Caki2 (cell line): ENCODE measurements around the gene SLC2A13. TPM values are rescaled to one million over a fixed set of nuclear protein-coding genes. Genes with fewer than 3 reads are reported as not detected.
A peak's percentile ranks its signal among the peaks of the same experiment; 100 is the strongest.

Experiments used
- DNase-seq: peaks from one replicate; pipeline ENCODE4 v3.0.0-alpha.2; 2015; ENCODE audit warnings: low read depth
- in situ Hi-C: cut with HindIII; loops from 2 replicates; pipeline ENCODE4 v1.10.0; 2016; ENCODE audit warnings: low sequenced_read_pairs, low pct_unique_long_range_greater_than_20kb, mixed read lengths
- total RNA-seq: library from RNA; depleted of rRNA; stranded (reverse); fragments of >200 nt; shearing (Covaris generic); gene quantifications from 2 replicates; pipeline ENCODE4 v1.2.3, GENCODE V29; 2014; ENCODE audit warnings: low replicate concordance

SLC2A13 gene
- total RNA-seq, 1 experiment from 2014 or later, result 9.2 TPM

DNA sequence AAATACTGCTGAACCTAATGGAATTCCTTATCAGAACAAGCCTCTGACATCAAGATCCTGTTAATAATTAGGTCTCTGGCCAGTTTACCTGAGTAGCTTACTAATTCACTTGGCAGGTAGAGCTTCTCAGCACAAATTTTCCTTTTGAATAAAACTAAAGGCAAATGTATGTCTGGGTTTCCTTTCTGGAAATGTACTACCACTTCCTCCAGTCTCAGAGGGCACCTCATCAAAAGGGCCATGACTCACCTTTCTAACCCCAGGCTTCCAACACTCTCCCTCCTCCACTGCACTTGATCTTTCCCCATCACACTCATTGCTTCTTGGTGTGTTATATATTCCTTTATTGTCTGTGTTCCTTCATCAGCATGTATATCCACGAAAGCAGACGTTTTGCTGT lies 90.5 kb downstream of the SLC2A13 start:
- in situ Hi-C loops, result no loop called here

GRCh38 chr12:40013847-40014246 lies 92.0 kb downstream of the SLC2A13 start:
- DNase-seq, result no peak
- in situ Hi-C loops, result no loop called here

More for the DNA sequence above, 90.5 kb downstream of the SLC2A13 start:
- peak; percentile 18 for DNase-seq

GRCh38 chr12:40013292-40013691 lies 92.6 kb downstream of the SLC2A13 start:
- in situ Hi-C loops, result no loop called here
- no peak for DNase-seq

DNA sequence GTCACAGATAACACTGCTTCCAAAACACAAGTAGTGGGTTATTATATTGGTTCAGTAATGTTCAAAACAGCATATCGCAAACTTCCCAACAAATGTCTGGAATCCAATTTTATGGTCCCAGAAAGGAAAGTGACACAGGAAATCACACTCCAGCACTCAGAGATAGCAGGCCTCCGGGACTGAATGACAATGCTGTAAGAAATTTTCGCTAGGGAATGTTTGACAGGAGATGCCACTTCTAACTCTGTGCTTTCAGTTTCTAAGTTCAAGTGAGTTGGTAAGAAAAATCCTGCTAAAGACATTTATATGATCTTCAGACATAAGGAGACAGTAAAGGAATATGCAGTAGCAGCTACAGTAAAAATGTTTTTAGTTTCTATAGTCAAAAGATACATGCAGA lies 93.2 kb downstream of the SLC2A13 start:
- in situ Hi-C loops, result no loop called here
- DNase-seq, result no peak

DNA sequence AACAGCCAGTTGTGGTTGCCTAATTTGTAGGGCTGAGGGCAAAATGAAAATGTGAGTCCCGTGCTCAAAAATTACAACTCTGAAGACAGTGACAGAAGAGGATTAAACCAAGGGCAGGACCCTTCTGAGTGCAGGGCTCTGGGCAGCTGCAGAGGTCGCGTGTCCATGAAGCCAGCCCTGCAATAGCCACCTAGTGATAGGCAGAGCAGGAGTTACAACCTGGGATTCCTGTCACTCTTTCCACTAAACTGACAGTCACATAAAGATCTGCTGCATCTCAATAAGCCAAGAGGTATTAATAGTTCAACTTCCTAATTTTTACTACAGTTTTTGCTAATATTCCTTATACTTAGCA lies 94.1 kb downstream of the SLC2A13 start:
- DNase-seq, result no peak
- in situ Hi-C loops, result no loop called here

DNA sequence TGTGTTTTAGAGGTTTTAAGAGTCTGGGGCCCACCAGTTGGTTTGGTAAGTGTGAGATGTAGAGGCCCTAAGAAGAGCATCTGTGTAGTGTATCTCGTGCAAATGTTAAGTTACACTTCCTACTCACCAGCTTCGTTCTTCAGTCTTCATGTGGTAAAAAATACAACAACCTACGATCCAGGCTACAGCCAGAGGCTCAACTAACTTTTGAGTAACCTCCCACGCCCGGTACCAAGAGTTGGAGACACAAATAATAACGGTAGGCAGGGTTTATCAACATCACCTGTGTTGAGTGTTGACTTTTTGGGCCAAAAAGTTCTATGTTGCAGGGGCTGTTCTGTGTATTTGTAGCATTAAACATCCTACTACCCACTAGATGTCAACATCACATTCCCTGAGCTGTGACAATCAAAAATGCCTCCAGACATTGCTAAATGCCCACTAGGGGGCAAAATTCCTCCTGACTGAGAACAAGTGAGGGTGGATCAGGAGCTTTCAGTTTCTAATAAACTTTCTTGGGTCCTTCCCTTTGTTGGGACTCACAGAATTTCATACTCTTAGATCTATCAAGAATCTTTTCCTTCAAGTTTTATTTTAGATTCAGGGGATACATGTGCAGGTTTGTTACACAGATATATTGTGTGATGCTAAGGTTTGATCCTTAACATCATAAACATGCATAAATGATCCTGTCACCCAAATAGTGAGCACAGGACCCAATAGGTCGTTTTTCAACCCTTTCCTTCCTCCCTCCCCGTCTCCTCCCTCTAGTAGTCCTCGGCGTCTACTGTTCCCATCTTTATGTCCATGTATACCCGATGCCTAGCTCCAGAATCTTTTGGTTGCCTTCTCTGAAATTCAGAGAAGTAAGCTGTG lies 94.7 kb downstream of the SLC2A13 start:
- peak; percentile 59 for DNase-seq
- in situ Hi-C loops, result no loop called here

DNA sequence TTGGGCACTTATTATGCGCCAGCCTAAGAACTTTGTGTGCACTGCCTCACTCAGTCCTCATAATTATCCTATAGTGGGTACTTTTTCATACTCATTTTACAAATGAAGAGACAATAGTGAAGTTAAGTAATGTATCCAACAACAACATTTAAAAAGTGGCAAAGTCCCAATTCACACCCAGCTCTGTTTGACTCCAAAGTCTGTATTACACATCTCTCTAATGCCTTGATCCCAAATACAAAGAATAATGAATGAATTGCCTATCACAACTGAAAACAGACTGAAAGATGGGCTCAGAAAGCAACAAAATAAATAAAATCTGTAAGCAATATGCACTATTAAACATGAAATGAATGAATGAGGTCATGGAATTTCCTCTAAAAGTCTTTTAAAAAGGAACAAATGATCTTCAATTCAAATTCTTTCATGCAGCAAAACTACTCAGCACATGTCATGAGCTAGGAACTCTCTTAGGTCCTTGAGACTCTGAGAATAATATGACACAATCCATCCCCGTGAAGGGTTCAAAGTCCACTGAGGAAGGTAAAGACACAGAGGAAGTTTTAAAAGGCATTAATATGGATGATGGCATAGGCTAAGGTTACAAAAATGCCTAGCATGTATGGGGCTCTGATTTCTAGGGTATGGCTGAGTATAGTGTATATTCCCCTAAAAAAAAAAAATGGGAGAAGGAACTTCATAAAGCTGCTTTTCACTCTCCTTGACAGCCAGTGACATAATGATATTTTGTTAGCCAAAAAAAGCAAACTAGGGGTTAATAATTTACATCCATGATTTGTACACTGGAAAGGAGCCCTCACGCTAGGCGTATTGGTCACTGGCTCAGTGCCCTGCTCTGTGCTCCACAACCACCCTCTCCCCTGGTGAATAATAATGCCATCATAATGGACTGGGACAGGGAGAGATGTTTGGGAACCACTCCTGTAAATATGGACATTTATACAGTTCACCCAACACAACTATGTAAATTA lies 103.4 kb downstream of the SLC2A13 start:
- in situ Hi-C loops, result no loop called here
- peak; percentile 91 for DNase-seq

DNA sequence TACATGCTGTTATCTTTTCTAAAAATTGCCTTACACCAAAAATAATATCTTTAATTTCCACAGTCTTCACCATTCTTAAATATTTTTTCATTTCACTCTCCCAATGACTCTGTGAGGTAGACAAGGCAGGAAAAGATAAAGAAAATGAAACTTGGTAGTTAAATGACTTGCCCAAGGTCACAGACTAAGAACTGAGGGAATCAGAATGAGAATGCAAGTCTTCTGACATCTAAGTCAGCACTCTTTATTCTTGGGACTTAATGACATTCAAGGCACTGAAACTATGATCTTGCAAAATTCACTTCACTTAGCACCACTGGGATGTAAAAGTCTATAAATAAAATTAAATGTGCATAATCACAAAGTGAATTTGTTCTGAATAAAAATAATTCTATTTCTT lies 104.5 kb downstream of the SLC2A13 start:
- no peak for DNase-seq
- in situ Hi-C loops, result no loop called here

DNA sequence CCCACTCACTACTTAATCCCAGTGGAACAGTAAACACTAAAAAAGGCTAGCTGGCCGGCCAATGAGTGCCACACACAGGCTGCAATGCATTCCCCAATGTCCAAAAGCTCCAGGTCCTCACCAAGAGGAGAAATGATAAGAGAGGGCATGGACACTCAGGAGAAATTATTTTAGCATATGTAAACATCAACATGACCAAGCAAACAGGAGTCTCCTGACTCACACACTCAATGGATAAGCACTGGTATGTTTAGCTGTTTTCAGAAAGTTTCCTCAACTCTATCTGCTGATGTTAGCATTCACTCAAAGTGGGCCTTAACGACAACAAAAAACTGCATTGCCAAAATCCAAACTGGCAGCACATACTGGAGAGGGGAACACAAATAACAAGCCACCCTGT lies 105.0 kb downstream of the SLC2A13 start:
- in situ Hi-C loops, result no loop called here
- DNase-seq, result no peak

DNA sequence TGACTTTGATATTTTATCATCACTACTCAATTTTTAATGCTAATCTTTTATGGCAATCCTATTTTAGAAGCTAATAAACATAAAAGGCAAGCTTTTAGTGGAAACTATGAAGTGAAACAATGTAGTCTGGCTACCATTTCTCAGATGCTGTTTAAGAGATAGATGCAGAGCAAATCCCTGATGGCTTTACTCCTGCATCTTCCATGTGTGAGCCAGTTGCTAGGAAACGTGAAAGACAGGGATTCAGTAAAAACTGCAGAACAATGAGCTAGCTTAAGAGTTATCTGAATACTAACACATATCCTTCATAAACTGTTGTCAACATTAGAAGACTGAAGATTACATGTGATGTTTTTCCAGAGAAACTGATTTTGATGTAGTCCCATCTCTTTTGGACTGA lies 112.6 kb downstream of the SLC2A13 start:
- in situ Hi-C loops, result no loop called here
- no peak for DNase-seq

GRCh38 chr12:39990122-39991101 lies 115.5 kb downstream of the SLC2A13 start:
- in situ Hi-C loops, result no loop called here
- no peak for DNase-seq

GRCh38 chr12:39989501-39989900 lies 116.4 kb downstream of the SLC2A13 start:
- DNase-seq, result no peak
- in situ Hi-C loops, result no loop called here

- DNase-seq, result no peak
- in situ Hi-C loops, result no loop called here
These were observed 117.3 kb downstream of the SLC2A13 start for GRCh38 chr12:39988574-39988973.

DNA sequence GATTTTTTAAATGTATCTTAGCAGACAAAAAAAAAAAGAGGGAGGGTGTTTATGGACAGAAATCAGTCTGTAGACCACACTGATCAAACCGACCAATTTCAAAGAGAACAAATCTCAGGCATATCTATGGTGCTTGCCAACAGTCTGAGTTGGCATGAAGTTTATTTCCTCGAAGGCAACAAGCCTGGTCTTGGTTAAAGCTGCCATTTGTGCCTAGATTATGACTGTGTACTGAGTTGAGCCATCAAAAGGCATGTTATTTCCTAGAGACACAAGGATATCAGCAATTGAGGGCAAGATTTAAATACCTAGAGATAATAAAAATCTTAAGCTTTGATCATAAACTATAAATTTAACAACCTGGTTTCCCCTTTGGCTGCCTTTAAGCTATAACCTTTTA lies 119.2 kb downstream of the SLC2A13 start:
- DNase-seq, result no peak
- in situ Hi-C loops, result no loop called here

DNA sequence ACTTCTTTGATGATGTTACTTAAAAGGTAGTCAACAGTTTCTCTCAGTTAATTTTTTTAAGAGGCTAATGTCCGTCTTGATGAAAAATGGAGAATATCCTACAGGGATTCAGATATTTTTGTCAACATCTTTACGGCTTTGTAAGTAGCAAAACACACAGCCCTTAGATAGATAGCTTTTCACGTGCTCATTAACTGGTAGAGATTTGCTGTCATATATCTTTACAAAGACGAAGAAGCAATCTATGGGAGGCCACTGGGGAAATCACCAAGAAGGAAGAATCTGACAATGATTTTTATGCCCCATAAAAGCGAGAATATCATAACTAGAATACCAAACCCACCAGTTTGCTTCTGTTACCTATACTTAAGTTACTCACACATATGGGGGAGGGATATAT lies 121.2 kb downstream of the SLC2A13 start:
- DNase-seq, result no peak
- in situ Hi-C loops, result no loop called here

DNA sequence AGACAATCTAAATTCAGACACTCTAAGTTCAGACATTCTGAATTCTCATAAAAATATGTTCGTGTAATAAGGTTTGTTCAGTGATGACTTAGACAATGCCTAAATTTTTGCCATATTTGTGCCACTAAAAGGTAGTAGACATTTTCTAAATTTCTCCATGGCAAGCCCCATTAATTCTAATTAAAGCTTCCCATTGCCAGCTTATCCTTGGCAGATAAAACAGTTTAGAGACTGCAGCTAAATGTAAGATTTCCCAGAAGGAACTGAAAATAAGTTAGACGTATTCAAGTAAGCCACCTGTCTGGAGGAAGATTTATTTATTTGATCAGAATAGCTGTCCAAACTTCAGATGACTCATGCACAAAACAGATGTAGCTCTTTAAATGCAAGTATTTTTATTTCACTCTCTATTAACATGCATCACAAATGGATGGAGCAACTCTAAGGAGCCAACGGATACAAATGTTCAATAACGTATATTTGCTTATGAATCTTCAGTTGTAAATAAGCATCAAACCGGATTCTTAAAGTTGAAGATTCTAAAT lies 130.4 kb downstream of the SLC2A13 start:
- in situ Hi-C loops, result no loop called here
- no peak for DNase-seq

GRCh38 chr12:39972119-39972518 lies 133.8 kb downstream of the SLC2A13 start:
- in situ Hi-C loops, result no loop called here
- no peak for DNase-seq

- no peak for DNase-seq
- in situ Hi-C loops, result no loop called here
These were observed 134.5 kb downstream of the SLC2A13 start for GRCh38 chr12:39971348-39971747.
